ENCODE results near the gene KLHL17. TPM values are rescaled to one million over a fixed set of nuclear protein-coding genes. Genes with fewer than 3 reads are reported as not detected.

The KLHL17 gene
- total RNA-seq, 1 experiment from 2014 or later: 66.9 TPM

- TF ChIP-seq ELF4 (CRISPR knock-in tag; IDR thresholded peaks at IDR 0.05; ENCODE audit: low read depth) (no peak), STAT6 (CRISPR knock-in tag; conservative IDR thresholded peaks at IDR 0.05; ENCODE audit: low read depth) (no peak), E2F1 (CRISPR knock-in tag; IDR thresholded peaks at IDR 0.05) (no peak), MXD4 (CRISPR knock-in tag; IDR thresholded peaks at IDR 0.05; ENCODE audit: borderline replicate concordance) (no peak), PREB (CRISPR knock-in tag; IDR thresholded peaks at IDR 0.05; ENCODE audit: borderline replicate concordance) (no peak), ZNF396 (CRISPR knock-in tag; IDR thresholded peaks at IDR 0.05; ENCODE audit: borderline replicate concordance) (no peak), SP1 (CRISPR knock-in tag; conservative IDR thresholded peaks at IDR 0.05) (peak; percentile 51; the same call in 1 of the 2 replicates), USF2 (CRISPR knock-in tag; IDR thresholded peaks at IDR 0.05) (no peak), SMAD3 (CRISPR knock-in tag; IDR thresholded peaks at IDR 0.05; ENCODE audit: borderline replicate concordance) (no peak), FOXP1 (CRISPR knock-in tag; IDR thresholded peaks at IDR 0.05; ENCODE audit: borderline replicate concordance) (0 out of 2 replicates have a peak, but pooled peaks have one; percentile 13), ZNF317 (CRISPR knock-in tag; IDR thresholded peaks at IDR 0.05; ENCODE audit: borderline replicate concordance, low read depth) (no peak), JAZF1 (CRISPR knock-in tag; IDR thresholded peaks at IDR 0.05) (no peak), ATF3 (CRISPR knock-in tag; conservative IDR thresholded peaks at IDR 0.05) (no peak), ZNF121 (CRISPR knock-in tag; IDR thresholded peaks at IDR 0.05) (no peak), ZSCAN18 (CRISPR knock-in tag; IDR thresholded peaks at IDR 0.05) (no peak), ZNF263 (CRISPR knock-in tag; IDR thresholded peaks at IDR 0.05; ENCODE audit: low read depth) (no peak), ZBTB21 (CRISPR knock-in tag; IDR thresholded peaks at IDR 0.05; ENCODE audit: borderline replicate concordance) (no peak), GTF2I (CRISPR knock-in tag; conservative IDR thresholded peaks at IDR 0.05) (no peak), CTCF (IDR thresholded peaks at IDR 0.05) (no peak)
- TF ChIP-seq, protein P1, sequence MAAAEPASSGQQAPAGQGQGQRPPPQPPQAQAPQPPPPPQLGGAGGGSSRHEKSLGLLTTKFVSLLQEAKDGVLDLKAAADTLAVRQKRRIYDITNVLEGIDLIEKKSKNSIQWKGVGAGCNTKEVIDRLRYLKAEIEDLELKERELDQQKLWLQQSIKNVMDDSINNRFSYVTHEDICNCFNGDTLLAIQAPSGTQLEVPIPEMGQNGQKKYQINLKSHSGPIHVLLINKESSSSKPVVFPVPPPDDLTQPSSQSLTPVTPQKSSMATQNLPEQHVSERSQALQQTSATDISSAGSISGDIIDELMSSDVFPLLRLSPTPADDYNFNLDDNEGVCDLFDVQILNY (CRISPR knock-in tag; IDR thresholded peaks at IDR 0.05): no peak
- TF ChIP-seq, protein P2, sequence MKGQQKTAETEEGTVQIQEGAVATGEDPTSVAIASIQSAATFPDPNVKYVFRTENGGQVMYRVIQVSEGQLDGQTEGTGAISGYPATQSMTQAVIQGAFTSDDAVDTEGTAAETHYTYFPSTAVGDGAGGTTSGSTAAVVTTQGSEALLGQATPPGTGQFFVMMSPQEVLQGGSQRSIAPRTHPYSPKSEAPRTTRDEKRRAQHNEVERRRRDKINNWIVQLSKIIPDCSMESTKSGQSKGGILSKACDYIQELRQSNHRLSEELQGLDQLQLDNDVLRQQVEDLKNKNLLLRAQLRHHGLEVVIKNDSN (CRISPR knock-in tag; IDR thresholded peaks at IDR 0.05): 0 out of 2 replicates have a peak, but pooled peaks have one; percentile 28
- TF ChIP-seq, protein P3, sequence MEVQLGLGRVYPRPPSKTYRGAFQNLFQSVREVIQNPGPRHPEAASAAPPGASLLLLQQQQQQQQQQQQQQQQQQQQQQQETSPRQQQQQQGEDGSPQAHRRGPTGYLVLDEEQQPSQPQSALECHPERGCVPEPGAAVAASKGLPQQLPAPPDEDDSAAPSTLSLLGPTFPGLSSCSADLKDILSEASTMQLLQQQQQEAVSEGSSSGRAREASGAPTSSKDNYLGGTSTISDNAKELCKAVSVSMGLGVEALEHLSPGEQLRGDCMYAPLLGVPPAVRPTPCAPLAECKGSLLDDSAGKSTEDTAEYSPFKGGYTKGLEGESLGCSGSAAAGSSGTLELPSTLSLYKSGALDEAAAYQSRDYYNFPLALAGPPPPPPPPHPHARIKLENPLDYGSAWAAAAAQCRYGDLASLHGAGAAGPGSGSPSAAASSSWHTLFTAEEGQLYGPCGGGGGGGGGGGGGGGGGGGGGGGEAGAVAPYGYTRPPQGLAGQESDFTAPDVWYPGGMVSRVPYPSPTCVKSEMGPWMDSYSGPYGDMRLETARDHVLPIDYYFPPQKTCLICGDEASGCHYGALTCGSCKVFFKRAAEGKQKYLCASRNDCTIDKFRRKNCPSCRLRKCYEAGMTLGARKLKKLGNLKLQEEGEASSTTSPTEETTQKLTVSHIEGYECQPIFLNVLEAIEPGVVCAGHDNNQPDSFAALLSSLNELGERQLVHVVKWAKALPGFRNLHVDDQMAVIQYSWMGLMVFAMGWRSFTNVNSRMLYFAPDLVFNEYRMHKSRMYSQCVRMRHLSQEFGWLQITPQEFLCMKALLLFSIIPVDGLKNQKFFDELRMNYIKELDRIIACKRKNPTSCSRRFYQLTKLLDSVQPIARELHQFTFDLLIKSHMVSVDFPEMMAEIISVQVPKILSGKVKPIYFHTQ (CRISPR knock-in tag; IDR thresholded peaks at IDR 0.05): no peak
- TF ChIP-seq, protein P4, sequence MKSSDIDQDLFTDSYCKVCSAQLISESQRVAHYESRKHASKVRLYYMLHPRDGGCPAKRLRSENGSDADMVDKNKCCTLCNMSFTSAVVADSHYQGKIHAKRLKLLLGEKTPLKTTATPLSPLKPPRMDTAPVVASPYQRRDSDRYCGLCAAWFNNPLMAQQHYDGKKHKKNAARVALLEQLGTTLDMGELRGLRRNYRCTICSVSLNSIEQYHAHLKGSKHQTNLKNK (CRISPR knock-in tag; IDR thresholded peaks at IDR 0.05): no peak
Observed at GRCh38 chr1:966704-967300, 6.4 kb downstream of the KLHL17 start (continued).
